PC-9 (cell line): ENCODE data around the gene SETD5. TPM values are rescaled to one million over a fixed set of nuclear protein-coding genes. Genes with fewer than 3 reads are reported as not detected.
"Not testable (repeated sequence)": the region's sequence is repeated elsewhere in the genome, so short reads cannot be mapped to it uniquely, and the experiment has no call there.

Experiments
- BruUV-seq: library from RNA; stranded (reverse); fragments of 400-500 nt; replicated peaks from 2 replicates; lab custom pipeline; 2021; lab: Mats Ljungman, UMichigan
- CTCF ChIA-PET: fragments of 300-600 bp; sonication (Branson Sonifier 250); formaldehyde crosslinking; loops from one replicate; lab custom pipeline; 2022; ENCODE audit warnings: antibody characterized with exemption; lab: Charles Lee
- POLR2A ChIA-PET: fragments of 300-600 bp; sonication (Branson Sonifier 250); formaldehyde crosslinking; loops from one replicate; lab custom pipeline; 2022; ENCODE audit warnings: antibody characterized with exemption; ENCODE audit not compliant: unreplicated experiment; lab: Charles Lee
- DNase-seq, 2 experiments: peaks; one replicate each; pipeline versions ENCODE4 v3.0.0 to v3.0.0-alpha.2; 2015 to 2022; ENCODE audit warnings: mixed read lengths in 1 of 2
- H2AFZ ChIP-seq: fragments of 200-600 bp; sonication (generic); 2 replicates; pipeline ENCODE4 v1.8.1; 2017; ENCODE audit warnings: antibody characterized with exemption
- H3F3A ChIP-seq: fragments of 200-600 bp; sonication (generic); 2 replicates; pipeline ENCODE4 v1.8.1; 2017; ENCODE audit warnings: antibody characterized with exemption, mild to moderate bottlenecking, low read depth; ENCODE audit not compliant: insufficient read depth
- H3K27ac ChIP-seq: fragments of 200-600 bp; sonication (generic); 2 replicates; pipeline ENCODE4 v1.6.1; 2016; ENCODE audit warnings: mixed run types
- H3K27me3 ChIP-seq: fragments of 200-600 bp; sonication (generic); 2 replicates; pipeline ENCODE4 v1.6.1; 2016; ENCODE audit warnings: low read depth, mixed run types; ENCODE audit not compliant: insufficient read depth
- H3K36me3 ChIP-seq: fragments of 200-600 bp; sonication (generic); 2 replicates; pipeline ENCODE4 v1.6.1; 2016; ENCODE audit warnings: low read depth, mixed run types
- H3K4me1 ChIP-seq: fragments of 200-600 bp; sonication (generic); replicated peaks from 2 replicates; pipeline ENCODE4 v1.6.1; 2016; ENCODE audit warnings: mixed run types; ENCODE audit not compliant: insufficient read depth
- H3K4me2 ChIP-seq: fragments of 200-600 bp; sonication (generic); 2 replicates; pipeline ENCODE4 v1.6.1; 2017; ENCODE audit warnings: mixed run types
- H3K4me3 ChIP-seq: fragments of 200-600 bp; sonication (generic); 2 replicates; pipeline ENCODE4 v1.6.1; 2016; ENCODE audit warnings: mixed run types
- H3K79me2 ChIP-seq: fragments of 200-600 bp; sonication (generic); 2 replicates; pipeline ENCODE4 v1.6.1; 2017; ENCODE audit warnings: low read depth, mixed run types
- H3K9me2 ChIP-seq: fragments of 200-600 bp; sonication (generic); 2 replicates; pipeline ENCODE4 v1.8.1; 2017; ENCODE audit warnings: mild to moderate bottlenecking; ENCODE audit not compliant: insufficient read depth
- H3K9me3 ChIP-seq: fragments of 200-600 bp; sonication (generic); 2 replicates; pipeline ENCODE4 v1.8.1; 2016; ENCODE audit warnings: low read depth; ENCODE audit not compliant: insufficient read depth
- H4K20me1 ChIP-seq: fragments of 200-600 bp; sonication (generic); 2 replicates; pipeline ENCODE4 v1.8.1; 2017; ENCODE audit not compliant: insufficient read depth
- CTCF ChIP-seq: fragments of 200-600 bp; sonication (generic); conservative IDR thresholded peaks from 2 replicates; pipeline ENCODE4 v1.6.1; 2017; ENCODE audit warnings: mixed run types, antibody characterized with exemption, mild to moderate bottlenecking, moderate library complexity
- EZH2 ChIP-seq: fragments of 200-600 bp; sonication (generic); IDR thresholded peaks from 2 replicates; pipeline ENCODE4 v1.8.0; 2017; ENCODE audit warnings: antibody characterized with exemption, low read depth
- intact Hi-C: fragments of 100-400 bp; cut with micrococcal nuclease; formaldehyde crosslinking; loops from one replicate; pipeline ENCODE4 v1.10.0; 2022; ENCODE audit not compliant: unreplicated experiment
- total RNA-seq: library from RNA; stranded (reverse); gene quantifications from 2 replicates; pipeline ENCODE4 v1.2.3, GENCODE V29; 2021

SETD5 gene
- total RNA-seq, 1 experiment from 2014 or later = 140 TPM

- H2AFZ ChIP-seq = no peak overlapping the region
- no peaks in the 10 kb centered on the region for H3K9me2 ChIP-seq
- peaks cover 12% of the 10 kb centered on the region; the same call in 1 of the 2 replicates for H4K20me1 ChIP-seq
- TF ChIP-seq EZH2 (no peak), CTCF (no peak)
- ChIA-PET POLR2A (no interaction called here), CTCF (interaction anchor here (0.5 kb wide), 1 partner anchor 99 kb away, joined by 3 read pairs; no protein-coding TSS in a partner anchor)
- H3K36me3 ChIP-seq = peaks cover 18% of the 10 kb centered on the region
- intact Hi-C loops = no loop called here
- H3K27ac ChIP-seq = no peak overlapping the region
- peaks cover 24% of the 10 kb centered on the region; the same call in 1 of the 2 replicates for H3F3A ChIP-seq
- H3K4me3 ChIP-seq = no peak overlapping the region
- no peaks in the 10 kb centered on the region for H3K9me3 ChIP-seq
- H3K4me1 ChIP-seq = no peaks in the 10 kb centered on the region
- DNase-seq = no peak
- BruUV-seq = no TSS peak
- 0 out of 2 replicates have a peak, but pooled peaks cover 5% of the 10 kb centered on the region for H3K79me2 ChIP-seq
- H3K27me3 ChIP-seq = no peaks in the 10 kb centered on the region
- H3K4me2 ChIP-seq = no peak overlapping the region
Measured at GRCh38 chr3:9480265-9480664, 82.8 kb downstream of the SETD5 start.

DNA sequence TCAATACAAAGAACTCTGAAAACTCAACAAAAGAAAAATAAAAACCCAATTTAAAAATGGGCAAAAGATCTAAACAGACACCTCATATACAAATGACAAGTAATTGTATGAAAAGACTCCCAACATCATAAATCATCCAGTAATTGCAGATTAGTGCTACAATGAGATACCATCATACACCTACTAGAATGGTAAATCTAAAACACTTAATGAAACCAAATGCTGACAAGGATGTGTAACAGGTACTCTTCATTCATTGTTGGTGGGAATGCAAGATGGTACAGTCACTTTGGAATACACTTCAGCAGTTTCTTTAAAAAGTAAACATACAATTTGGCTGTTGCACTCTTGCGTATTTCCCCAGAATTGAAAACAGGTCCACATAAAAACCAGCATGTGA is 87.8 kb downstream of the SETD5 start:
- Histone ChIP-seq H3K4me1 (no peaks in the 10 kb centered on the region), H3K4me2 (no peak overlapping the region), H3K27me3 (no peaks in the 10 kb centered on the region), H2AFZ (no peak overlapping the region), H3K9me2 (no peaks in the 10 kb centered on the region), H3F3A (peaks cover 24% of the 10 kb centered on the region; the same call in 1 of the 2 replicates), H3K27ac (no peak overlapping the region), H3K36me3 (no peaks in the 10 kb centered on the region; the same call in none of the 2 replicates), H3K79me2 (no peaks in the 10 kb centered on the region), H4K20me1 (0 out of 2 replicates have a peak, but pooled peaks cover under 1% of the 10 kb centered on the region), H3K9me3 (no peaks in the 10 kb centered on the region), H3K4me3 (no peak overlapping the region)
- no peak for TF ChIP-seq CTCF
- no peak for TF ChIP-seq EZH2
- intact Hi-C loops = no loop called here
- POLR2A ChIA-PET = no interaction called here
- DNase-seq = no peak
- CTCF ChIA-PET = no interaction called here
- BruUV-seq = no TSS peak

- ChIA-PET CTCF (no interaction called here), POLR2A (interaction anchor here (0.6 kb wide), 1 partner anchor 94 kb away, joined by 17 read pairs; the partner anchor contains the start of gene SETD5)
- no TSS peak for BruUV-seq
- H3K79me2 ChIP-seq = no peaks in the 10 kb centered on the region
- H3K4me3 ChIP-seq = no peak overlapping the region
- H3K9me3 ChIP-seq = no peaks in the 10 kb centered on the region
- no peak overlapping the region for H2AFZ ChIP-seq
- no peak overlapping the region for H3K4me2 ChIP-seq
- no peaks in the 10 kb centered on the region for H3K4me1 ChIP-seq
- peaks cover 14% of the 10 kb centered on the region for H3F3A ChIP-seq
- no peaks in the 10 kb centered on the region for H4K20me1 ChIP-seq
- intact Hi-C loops = no loop called here
- TF ChIP-seq EZH2 = no peak
- TF ChIP-seq CTCF = no peak
- no peaks in the 10 kb centered on the region for H3K9me2 ChIP-seq
- no peaks in the 10 kb centered on the region; the same call in 1 of the 2 replicates for H3K36me3 ChIP-seq
- no peaks in the 10 kb centered on the region for H3K27me3 ChIP-seq
- H3K27ac ChIP-seq = no peak overlapping the region
- no peak for DNase-seq
Measured at GRCh38 chr3:9491506-9491905, 94.1 kb downstream of the SETD5 start.

DNA sequence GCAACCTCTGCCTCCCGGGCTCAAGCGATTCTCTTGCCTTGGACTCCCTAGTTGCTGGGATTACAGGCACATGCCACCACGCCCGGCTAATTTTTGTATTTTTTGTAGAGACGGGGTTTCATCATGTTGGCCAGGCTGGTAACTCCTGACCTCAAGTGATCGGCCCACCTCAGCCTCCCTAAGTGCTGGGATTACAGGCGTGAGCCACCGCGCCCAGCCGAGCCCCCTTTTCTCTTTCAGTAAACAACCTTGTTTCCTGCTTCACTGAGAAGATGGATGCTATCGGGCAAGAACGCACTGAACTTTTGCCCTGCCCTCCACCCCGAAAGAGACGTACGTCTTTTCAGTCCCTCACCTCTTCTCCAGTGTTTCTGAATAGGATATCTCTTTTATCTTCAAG is 96.6 kb downstream of the SETD5 start:
- BruUV-seq, H2AFZ ChIP-seq, intact Hi-C loops, POLR2A ChIA-PET, CTCF ChIA-PET, H3K9me2 ChIP-seq, H3K4me2 ChIP-seq, DNase-seq, H3K9me3 ChIP-seq, H3K79me2 ChIP-seq, H3K4me3 ChIP-seq, H3K27ac ChIP-seq, H3K36me3 ChIP-seq, H3K27me3 ChIP-seq, H4K20me1 ChIP-seq: not testable (repeated sequence)
- Histone ChIP-seq H3F3A (peaks cover 35% of the 10 kb centered on the region), H3K4me1 (peaks cover 21% of the 10 kb centered on the region)
